Spleen (tissue), 7 donors: ENCODE measurements around the gene VTI1A.

ENCODE experiments used
- CTCF ChIP-seq, 11 experiments: fragments of 200-600 bp in 7 of 11; fragments of 450-650 bp in 4 of 11; sonication (generic) in 4 of 11; IDR thresholded peaks in 8 of 11; conservative IDR thresholded peaks in 3 of 11; 1 replicate in 7 of 11; 2 replicates in 4 of 11; pipeline versions ENCODE4 v1.4.0 to v1.8.0; 2016 to 2021; ENCODE audit warnings: antibody characterized with exemption in 11 of 11, inconsistent platforms in 4 of 11, mild to moderate bottlenecking in 1 of 11
- POLR2A ChIP-seq, 3 donors: fragments of 450-650 bp; IDR thresholded peaks; one replicate each; pipeline ENCODE4 v1.5.1; 2017; ENCODE audit warnings: antibody characterized with exemption in 3 of 3, mild to moderate bottlenecking in 1 of 3
- donor health status: DM: no; HTN: no; CAD: no; lungs with moderate emphysema.
- donor health status: DM: no; HTN: no; CAD: no.
- donor health status: DM: no; HTN: no; CAD: no.

- no peak for TF ChIP-seq CTCF (IDR thresholded peaks at IDR 0.05 in 8 of 11, conservative IDR thresholded peaks at IDR 0.05 in 3 of 11)
- TF ChIP-seq POLR2A (IDR thresholded peaks at IDR 0.05) = no peak
These were observed 385.4 kb downstream of the VTI1A start for GRCh38 chr10:112832361-112832878.
